Hepatocyte (in vitro differentiated cells): Measurements from ENCODE around the gene CD22.

Experiments used
- CTCF ChIP-seq: fragments of 200-600 bp; sonication (generic); IDR thresholded peaks from 2 replicates; pipeline ENCODE4 v1.5.1; 2016; ENCODE audit warnings: antibody characterized with exemption, mild to moderate bottlenecking; ENCODE audit not compliant: poor library complexity
- EZH2phosphoT487 ChIP-seq: fragments of 200-600 bp; sonication (generic); IDR thresholded peaks from one replicate; pipeline ENCODE4 v1.6.1; 2018; ENCODE audit warnings: antibody characterized with exemption, mild to moderate bottlenecking, low read depth, moderate library complexity; ENCODE audit not compliant: unreplicated experiment, severe bottlenecking

- TF ChIP-seq CTCF (no peak), EZH2phosphoT487 (no peak)
These were observed 34.1 kb downstream of the CD22 start for GRCh38 chr19:35363001-35363590.
